Measurements from ENCODE around the gene STK10.

- no peak for TF ChIP-seq EZH2 (IDR thresholded peaks at IDR 0.05; ENCODE audit: borderline replicate concordance, insufficient read depth, low read depth, low read length, poor library complexity, severe bottlenecking)
- no peak for TF ChIP-seq CTCF (IDR thresholded peaks at IDR 0.05)
These were observed 82.2 kb downstream of the STK10 start for GRCh38 chr5:172105811-172106210.
